ENCODE results near the gene SSR1.

Gene SSR1

DNA sequence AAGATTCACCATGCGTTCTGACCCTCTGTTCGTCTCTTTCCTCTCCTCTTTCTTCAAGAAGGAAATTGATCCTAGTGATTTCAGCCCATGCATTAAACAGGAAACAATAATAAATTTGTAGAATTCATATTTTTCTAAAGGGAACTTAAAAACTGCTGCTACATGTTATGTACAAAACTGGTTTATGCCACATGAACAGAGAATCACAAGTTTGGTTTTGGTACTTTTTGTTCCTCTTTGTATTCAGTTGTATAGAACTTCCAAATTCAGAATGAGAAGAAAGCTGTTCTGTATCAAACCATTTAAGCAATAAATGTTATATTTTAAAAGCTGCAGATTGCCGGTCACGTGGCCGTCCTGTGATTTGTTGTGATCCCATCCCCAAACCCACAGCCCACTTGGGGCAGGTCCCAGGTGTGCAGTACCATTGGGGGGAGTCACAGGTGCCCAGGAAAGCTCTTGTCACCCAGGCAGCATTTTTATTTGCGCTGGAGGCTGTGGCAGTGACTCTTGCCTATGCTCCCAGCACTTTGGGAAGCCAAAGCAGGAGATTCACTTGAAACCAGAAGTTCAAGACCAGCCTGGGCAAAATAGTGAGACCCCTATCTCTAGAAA is 61.2 kb downstream of the SSR1 start:
- DNase-seq = no peak
- Histone ChIP-seq H3K36me3 (replicated peaks) (peaks cover 37% of the 10 kb centered on the region), H3K27ac (no peak overlapping the region), H3K27me3 (replicated peaks) (no peaks in the 10 kb centered on the region), H3K4me3 (ENCODE audit: low read depth, low read length) (no peak overlapping the region)
- TF ChIP-seq, protein P1, sequence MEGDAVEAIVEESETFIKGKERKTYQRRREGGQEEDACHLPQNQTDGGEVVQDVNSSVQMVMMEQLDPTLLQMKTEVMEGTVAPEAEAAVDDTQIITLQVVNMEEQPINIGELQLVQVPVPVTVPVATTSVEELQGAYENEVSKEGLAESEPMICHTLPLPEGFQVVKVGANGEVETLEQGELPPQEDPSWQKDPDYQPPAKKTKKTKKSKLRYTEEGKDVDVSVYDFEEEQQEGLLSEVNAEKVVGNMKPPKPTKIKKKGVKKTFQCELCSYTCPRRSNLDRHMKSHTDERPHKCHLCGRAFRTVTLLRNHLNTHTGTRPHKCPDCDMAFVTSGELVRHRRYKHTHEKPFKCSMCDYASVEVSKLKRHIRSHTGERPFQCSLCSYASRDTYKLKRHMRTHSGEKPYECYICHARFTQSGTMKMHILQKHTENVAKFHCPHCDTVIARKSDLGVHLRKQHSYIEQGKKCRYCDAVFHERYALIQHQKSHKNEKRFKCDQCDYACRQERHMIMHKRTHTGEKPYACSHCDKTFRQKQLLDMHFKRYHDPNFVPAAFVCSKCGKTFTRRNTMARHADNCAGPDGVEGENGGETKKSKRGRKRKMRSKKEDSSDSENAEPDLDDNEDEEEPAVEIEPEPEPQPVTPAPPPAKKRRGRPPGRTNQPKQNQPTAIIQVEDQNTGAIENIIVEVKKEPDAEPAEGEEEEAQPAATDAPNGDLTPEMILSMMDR (IDR thresholded peaks at IDR 0.05; ENCODE audit: low read depth, low read length, missing control alignments) = no peak
- in situ Hi-C loops (cut with HindIII; ENCODE audit: low pct_ligation_motif_present, low sequenced_read_pairs) = no loop called here

DNA sequence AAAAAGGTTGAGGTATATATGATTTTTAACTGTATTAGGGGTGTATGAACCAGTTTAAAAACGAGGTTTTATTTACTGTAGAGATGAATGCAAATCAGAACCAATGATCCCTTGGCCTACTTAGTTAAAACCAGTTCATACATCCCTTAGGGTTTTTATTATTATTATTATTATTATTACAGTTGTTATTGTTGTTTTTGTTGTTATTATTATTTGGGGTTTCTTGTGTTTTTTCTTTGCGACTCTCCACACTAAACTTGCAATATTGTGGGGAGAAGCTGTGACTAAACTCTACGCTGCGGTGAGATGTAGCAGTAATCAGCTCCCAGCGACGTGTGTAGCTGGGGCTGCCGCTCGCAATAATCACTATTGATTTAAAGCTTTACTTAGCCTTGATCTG is 62.2 kb downstream of the SSR1 start:
- TF ChIP-seq, protein P1 (IDR thresholded peaks at IDR 0.05; ENCODE audit: low read depth, low read length, missing control alignments) = no peak
- H3K27ac ChIP-seq = no peak overlapping the region
- H3K27me3 ChIP-seq (replicated peaks) = no peaks in the 10 kb centered on the region
- H3K36me3 ChIP-seq (replicated peaks) = peaks cover 41% of the 10 kb centered on the region
- no peak overlapping the region for H3K4me3 ChIP-seq (ENCODE audit: low read depth, low read length)
- in situ Hi-C loops (cut with HindIII; ENCODE audit: low pct_ligation_motif_present, low sequenced_read_pairs) = no loop called here
- no peak for DNase-seq

DNA sequence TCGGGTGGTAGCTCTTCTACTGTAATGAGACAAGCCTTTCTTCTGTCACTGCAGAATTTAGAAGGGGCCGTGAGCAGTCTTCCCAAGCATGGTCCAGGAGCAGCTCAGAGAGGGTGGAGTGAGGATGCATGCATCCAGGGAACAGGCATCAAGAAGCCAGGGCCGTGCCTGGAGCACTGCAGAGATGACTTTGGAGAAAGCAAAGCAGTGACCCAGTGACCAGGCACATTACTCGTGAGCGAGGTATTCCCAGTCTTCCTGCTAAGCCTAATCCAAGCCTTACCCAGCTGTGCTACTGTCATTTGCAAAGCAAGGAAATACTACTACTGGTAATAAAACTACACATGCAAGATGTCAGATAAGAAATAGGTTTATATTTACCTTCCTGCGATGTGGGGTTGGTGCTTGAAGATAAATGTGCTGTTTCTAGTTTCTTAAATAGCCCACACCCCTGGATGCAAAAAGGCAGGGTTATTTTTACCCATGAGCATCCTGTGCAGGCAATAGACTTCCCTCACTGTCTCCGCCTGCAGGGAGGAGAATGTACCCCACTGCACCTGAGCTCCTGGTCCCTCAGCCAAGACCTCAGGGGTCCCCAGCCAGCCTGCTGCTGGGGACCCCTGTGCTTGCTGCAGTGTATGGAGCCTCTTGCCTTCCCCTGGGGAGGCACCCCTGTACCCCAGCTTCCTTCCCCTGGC is 62.9 kb downstream of the SSR1 start:
- no peak overlapping the region for H3K4me3 ChIP-seq (ENCODE audit: low read depth, low read length)
- in situ Hi-C loops (cut with HindIII; ENCODE audit: low pct_ligation_motif_present, low sequenced_read_pairs) = loop anchor here (25.0 kb wide), 1 partner anchor 538 kb away; no protein-coding TSS in a partner anchor
- TF ChIP-seq, protein P1 (IDR thresholded peaks at IDR 0.05; ENCODE audit: low read depth, low read length, missing control alignments) = no peak
- peaks cover 41% of the 10 kb centered on the region for H3K36me3 ChIP-seq (replicated peaks)
- no peaks in the 10 kb centered on the region for H3K27me3 ChIP-seq (replicated peaks)
- no peak overlapping the region for H3K27ac ChIP-seq
- no peak for DNase-seq

DNA sequence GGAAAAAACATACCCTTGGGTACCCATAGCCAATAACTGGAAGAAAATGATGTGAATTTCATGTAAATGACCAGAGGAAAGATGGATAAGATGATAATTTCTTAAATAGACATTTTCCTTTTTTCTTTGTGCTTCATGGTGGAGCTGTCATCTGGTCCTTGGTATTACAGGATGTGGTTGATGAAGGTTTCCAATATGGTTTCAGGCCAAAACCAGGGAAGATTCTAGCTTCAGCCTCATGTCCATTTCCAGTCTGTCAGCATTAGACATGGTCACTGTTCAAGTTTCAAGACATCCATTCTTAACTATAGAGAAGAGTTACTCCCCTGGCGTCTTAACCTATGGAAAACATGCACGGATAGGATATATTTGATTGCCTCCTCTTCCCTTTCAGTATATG is 63.6 kb downstream of the SSR1 start:
- in situ Hi-C loops (cut with HindIII; ENCODE audit: low pct_ligation_motif_present, low sequenced_read_pairs) = loop anchor here (25.0 kb wide), 1 partner anchor 537 kb away; no protein-coding TSS in a partner anchor
- no peak overlapping the region for H3K27ac ChIP-seq
- H3K27me3 ChIP-seq (replicated peaks) = no peaks in the 10 kb centered on the region
- no peak for DNase-seq
- peaks cover 41% of the 10 kb centered on the region for H3K36me3 ChIP-seq (replicated peaks)
- TF ChIP-seq, protein P1 (IDR thresholded peaks at IDR 0.05; ENCODE audit: low read depth, low read length, missing control alignments) = no peak
- no peak overlapping the region for H3K4me3 ChIP-seq (ENCODE audit: low read depth, low read length)

DNA sequence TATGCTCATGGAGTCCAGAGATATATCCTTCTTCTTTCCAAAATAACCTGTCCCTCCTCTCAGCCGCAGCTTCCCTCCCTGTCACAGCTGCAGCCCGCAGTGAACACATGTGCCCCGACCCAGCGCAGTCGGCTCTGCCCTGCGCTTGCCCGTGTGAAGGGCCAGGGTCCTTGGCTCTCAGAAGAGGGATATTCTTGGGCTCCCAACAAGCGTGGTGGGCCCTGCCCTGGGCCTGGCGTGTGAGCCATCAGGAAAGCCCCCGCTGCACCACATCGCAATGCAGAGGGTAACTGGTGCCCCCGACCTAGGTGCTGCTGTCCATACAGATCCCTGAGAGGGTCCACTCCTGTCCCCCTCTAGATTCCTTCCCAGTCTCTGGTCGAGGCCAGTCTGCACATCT is 65.2 kb downstream of the SSR1 start:
- in situ Hi-C loops (cut with HindIII; ENCODE audit: low pct_ligation_motif_present, low sequenced_read_pairs) = loop anchor here (25.0 kb wide), 1 partner anchor 536 kb away; no protein-coding TSS in a partner anchor
- H3K4me3 ChIP-seq (ENCODE audit: low read depth, low read length) = no peak overlapping the region
- no peaks in the 10 kb centered on the region for H3K27me3 ChIP-seq (replicated peaks)
- no peak for DNase-seq
- TF ChIP-seq, protein P1 (IDR thresholded peaks at IDR 0.05; ENCODE audit: low read depth, low read length, missing control alignments) = no peak
- H3K36me3 ChIP-seq (replicated peaks) = peaks cover 41% of the 10 kb centered on the region
- no peak overlapping the region for H3K27ac ChIP-seq
